ENCODE data around the gene NINJ2. TPM values are rescaled to one million over a fixed set of nuclear protein-coding genes. Genes with fewer than 3 reads are reported as not detected.

The NINJ2 gene
- total and polyA plus RNA-seq, 7 donors = 2.0 to 12.3 (median 7.2) TPM

DNA sequence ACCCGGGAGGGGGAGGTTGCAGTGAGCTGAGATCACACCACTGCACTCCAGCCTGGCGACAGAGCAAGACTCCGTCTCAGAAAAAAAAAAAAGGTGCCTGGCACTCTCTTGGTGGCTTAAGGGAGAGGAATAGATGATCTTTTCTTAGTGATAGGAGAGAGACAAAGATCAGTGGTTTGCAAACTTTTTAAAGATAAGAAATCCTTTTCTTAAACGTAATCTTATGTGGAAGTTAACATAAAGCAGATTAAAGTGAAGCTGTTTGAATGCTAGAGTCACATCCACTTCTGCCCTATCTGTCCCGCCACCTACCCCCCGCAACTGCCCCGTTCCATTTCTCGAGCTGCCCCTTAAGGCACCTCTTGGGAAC, 6.3 kb upstream of the NINJ2 start:
- no peak overlapping the region for H3K27ac ChIP-seq
- no peaks in the 10 kb centered on the region for H3K9me3 ChIP-seq
- H3K36me3 ChIP-seq = no peaks in the 10 kb centered on the region
- WGBS, 2 donors = 88 to 92% methylated on average over 8 of the region's 8 CpGs
- no peaks in the 10 kb centered on the region for H3K27me3 ChIP-seq
- intact Hi-C loops (cut with DNase I) = no loop called here
- TF ChIP-seq, protein P1, sequence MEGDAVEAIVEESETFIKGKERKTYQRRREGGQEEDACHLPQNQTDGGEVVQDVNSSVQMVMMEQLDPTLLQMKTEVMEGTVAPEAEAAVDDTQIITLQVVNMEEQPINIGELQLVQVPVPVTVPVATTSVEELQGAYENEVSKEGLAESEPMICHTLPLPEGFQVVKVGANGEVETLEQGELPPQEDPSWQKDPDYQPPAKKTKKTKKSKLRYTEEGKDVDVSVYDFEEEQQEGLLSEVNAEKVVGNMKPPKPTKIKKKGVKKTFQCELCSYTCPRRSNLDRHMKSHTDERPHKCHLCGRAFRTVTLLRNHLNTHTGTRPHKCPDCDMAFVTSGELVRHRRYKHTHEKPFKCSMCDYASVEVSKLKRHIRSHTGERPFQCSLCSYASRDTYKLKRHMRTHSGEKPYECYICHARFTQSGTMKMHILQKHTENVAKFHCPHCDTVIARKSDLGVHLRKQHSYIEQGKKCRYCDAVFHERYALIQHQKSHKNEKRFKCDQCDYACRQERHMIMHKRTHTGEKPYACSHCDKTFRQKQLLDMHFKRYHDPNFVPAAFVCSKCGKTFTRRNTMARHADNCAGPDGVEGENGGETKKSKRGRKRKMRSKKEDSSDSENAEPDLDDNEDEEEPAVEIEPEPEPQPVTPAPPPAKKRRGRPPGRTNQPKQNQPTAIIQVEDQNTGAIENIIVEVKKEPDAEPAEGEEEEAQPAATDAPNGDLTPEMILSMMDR (IDR thresholded peaks at IDR 0.05) = no peak
- TF ChIP-seq POLR2A (IDR thresholded peaks at IDR 0.05) (no peak), EP300 (IDR thresholded peaks at IDR 0.05) (no peak), POLR2AphosphoS5 (IDR thresholded peaks at IDR 0.05) (no peak)
- H3K4me3 ChIP-seq = no peak overlapping the region
- no peak for DNase-seq
- H3K4me1 ChIP-seq = no peaks in the 10 kb centered on the region

DNA sequence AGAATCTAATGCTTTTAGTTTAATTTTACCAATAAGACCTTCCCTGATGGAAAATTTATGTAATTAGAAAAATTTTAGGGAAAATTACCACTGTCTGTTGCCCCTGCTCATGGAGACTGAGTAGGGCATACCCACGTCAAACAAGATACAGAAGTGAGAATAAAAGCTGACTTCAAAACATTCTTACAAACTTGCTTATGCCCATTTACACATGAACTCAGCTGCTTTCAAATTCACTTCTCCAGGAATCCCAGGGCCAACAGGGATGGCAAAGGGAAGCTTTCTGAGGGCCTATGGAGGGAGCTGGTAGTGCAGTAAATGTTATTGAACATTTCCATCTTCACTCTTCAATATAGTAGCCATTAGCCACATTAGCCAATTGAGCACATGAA, 4.8 kb upstream of the NINJ2 start:
- intact Hi-C loops (cut with DNase I) = no loop called here
- no peaks in the 10 kb centered on the region for H3K36me3 ChIP-seq
- no peak overlapping the region for H3K4me3 ChIP-seq
- TF ChIP-seq, protein P1 (IDR thresholded peaks at IDR 0.05) = no peak
- no peak for TF ChIP-seq POLR2AphosphoS5 (IDR thresholded peaks at IDR 0.05)
- TF ChIP-seq POLR2A (IDR thresholded peaks at IDR 0.05) = no peak
- TF ChIP-seq EP300 (IDR thresholded peaks at IDR 0.05) = no peak
- H3K27ac ChIP-seq = no peak overlapping the region
- no peaks in the 10 kb centered on the region for H3K27me3 ChIP-seq
- H3K4me1 ChIP-seq = peaks cover 0 to 4% (median 4%) of the 10 kb centered on the region in 4 donors
- H3K9me3 ChIP-seq = no peaks in the 10 kb centered on the region
- no peak for DNase-seq
- 62 to 86% methylated on average over 1 of the region's 1 CpG for WGBS, 2 donors

DNA sequence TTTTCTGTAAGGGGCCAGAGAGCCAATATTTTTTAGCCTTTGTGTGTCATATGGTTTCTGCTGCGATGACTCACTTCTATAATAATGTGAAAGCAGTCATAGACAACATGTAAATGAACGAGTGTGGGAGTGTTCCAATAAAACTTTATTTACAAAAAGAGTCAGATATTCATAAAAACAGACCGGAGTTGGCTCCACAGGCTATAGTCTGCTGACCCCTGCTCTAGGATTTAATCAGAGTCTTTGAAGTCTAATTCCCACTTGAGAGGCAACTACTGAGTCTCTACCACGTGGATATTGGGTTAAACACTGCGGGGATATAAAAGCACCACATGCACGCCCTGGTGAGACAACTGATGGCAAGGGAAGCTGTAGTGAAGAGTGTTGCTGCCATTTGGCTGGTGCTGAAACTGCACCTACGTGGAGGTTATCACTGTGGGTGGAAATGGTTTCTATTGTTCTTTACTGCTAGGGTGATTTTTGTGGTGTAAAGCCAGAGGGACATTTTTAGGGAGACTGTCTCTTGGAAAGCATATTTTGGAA, 3.6 kb upstream of the NINJ2 start:
- WGBS, 2 donors = 43 to 55% methylated on average over 7 of the region's 7 CpGs
- H3K4me3 ChIP-seq = no peak overlapping the region
- no peaks in the 10 kb centered on the region for H3K27me3 ChIP-seq
- intact Hi-C loops (cut with DNase I) = no loop called here
- no peaks in the 10 kb centered on the region for H3K9me3 ChIP-seq
- no peak for DNase-seq
- peaks cover 0 to 17% (median 15%) of the 10 kb centered on the region in 4 donors for H3K4me1 ChIP-seq
- H3K36me3 ChIP-seq = no peaks in the 10 kb centered on the region
- TF ChIP-seq EP300 (IDR thresholded peaks at IDR 0.05) (no peak), POLR2AphosphoS5 (IDR thresholded peaks at IDR 0.05) (no peak)
- TF ChIP-seq, protein P1 (IDR thresholded peaks at IDR 0.05) = no peak
- no peak overlapping the region for H3K27ac ChIP-seq

DNA sequence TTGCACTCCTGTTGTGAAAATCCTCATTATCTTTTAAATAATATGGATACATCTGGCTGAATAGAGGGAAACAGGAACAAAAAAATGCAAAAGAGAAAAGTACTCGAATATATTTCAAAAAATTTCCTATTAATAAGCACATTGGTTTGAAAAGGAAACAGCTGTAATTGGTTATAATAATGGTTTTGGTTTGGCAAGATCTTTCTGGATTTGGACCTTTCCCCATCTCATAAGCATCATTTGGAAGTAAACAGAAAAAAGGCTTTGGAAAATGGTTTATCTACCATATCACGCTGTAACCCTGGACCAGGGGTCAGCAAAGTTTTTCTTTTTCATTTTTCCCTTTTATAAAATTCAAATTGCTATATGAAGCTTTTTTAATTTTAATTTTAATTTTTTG, 2.8 kb upstream of the NINJ2 start:
- Histone ChIP-seq H3K27me3 (no peaks in the 10 kb centered on the region), H3K9me3 (no peaks in the 10 kb centered on the region), H3K27ac (no peak overlapping the region), H3K36me3 (no peaks in the 10 kb centered on the region), H3K4me1 (peaks cover 0 to 17% (median 15%) of the 10 kb centered on the region in 4 donors), H3K4me3 (no peak overlapping the region)
- intact Hi-C loops (cut with DNase I) = no loop called here
- WGBS, 2 donors = 58 to 60% methylated on average over 2 of the region's 2 CpGs
- no peak for DNase-seq
- TF ChIP-seq, protein P1 (IDR thresholded peaks at IDR 0.05) = no peak
- no peak for TF ChIP-seq POLR2A (IDR thresholded peaks at IDR 0.05)
- TF ChIP-seq POLR2AphosphoS5 (IDR thresholded peaks at IDR 0.05) = no peak

DNA sequence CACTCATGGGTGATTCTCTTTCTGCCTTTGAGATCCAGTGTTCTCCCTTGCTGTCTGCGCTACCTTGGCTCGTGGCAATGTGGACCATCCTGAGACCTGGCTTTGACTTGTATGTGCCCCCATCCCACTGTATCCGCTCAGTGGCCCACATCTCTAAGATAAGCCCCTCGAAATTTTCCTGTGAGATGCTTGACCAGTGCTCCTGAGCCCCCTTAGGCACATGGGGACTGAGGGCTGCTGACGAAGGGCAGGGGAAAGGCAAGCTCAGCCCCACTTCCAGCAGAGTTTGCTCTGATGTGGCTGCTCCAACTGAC, 1.5 kb upstream of the NINJ2 start:
- no peak overlapping the region for H3K27ac ChIP-seq
- H3K27me3 ChIP-seq = no peaks in the 10 kb centered on the region
- H3K4me3 ChIP-seq = no peak overlapping the region
- 96 to 98% methylated on average over 5 of the region's 5 CpGs for WGBS, 2 donors
- H3K9me3 ChIP-seq = no peaks in the 10 kb centered on the region
- H3K4me1 ChIP-seq = peaks cover 0 to 17% (median 15%) of the 10 kb centered on the region in 4 donors
- DNase-seq = no peak
- no peaks in the 10 kb centered on the region for H3K36me3 ChIP-seq
- intact Hi-C loops (cut with DNase I) = no loop called here
- TF ChIP-seq POLR2AphosphoS5 (IDR thresholded peaks at IDR 0.05) (no peak), POLR2A (IDR thresholded peaks at IDR 0.05) (no peak), EP300 (IDR thresholded peaks at IDR 0.05) (no peak)
- TF ChIP-seq, protein P1 (IDR thresholded peaks at IDR 0.05) = no peak

Measured in sigmoid colon (tissue), 7 donors.